Cardiac fibroblast (primary cell): Measurements from ENCODE around the gene FAM8A1.

ENCODE experiments used
- DNase-seq, 2 donors: peaks; one replicate each; pipeline versions ENCODE4 v3.0.0 to v3.0.0-alpha.2; 2010; ENCODE audit warnings: low read depth in 2 of 2
- H3K4me3 ChIP-seq, 2 donors: replicated peaks in 1 of 2; 1 replicate in 1 of 2; 2 replicates in 1 of 2; pipeline ENCODE4 v1.5.1; 2011; ENCODE audit warnings: low read depth in 2 of 2, low read length in 2 of 2, mild to moderate bottlenecking in 2 of 2, moderate library complexity in 1 of 2
- TF ChIP-seq, protein P1 (sequence below): IDR thresholded peaks from one replicate; pipeline ENCODE4 v1.5.1; 2011; ENCODE audit warnings: low read depth, mild to moderate bottlenecking, low read length, inconsistent platforms

Gene FAM8A1

DNA sequence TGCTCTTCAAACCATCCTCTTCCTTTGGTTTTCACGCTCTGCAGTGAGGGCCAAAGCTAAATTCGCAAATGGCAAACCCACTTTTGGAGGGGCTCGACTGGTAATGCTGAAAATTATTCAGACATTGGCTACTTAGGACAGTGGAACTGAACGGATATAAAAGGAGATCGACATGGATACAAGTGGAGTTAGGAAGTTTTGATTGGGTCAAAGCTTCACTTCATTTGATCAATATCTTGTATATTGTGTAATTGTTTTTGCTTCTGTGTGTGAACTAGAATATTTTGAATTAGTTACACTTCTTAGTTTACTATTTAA lies 1.2 kb downstream of the FAM8A1 start:
- peak overlapping the region; percentile 81 to 83 for H3K4me3 ChIP-seq
- TF ChIP-seq, protein P1, sequence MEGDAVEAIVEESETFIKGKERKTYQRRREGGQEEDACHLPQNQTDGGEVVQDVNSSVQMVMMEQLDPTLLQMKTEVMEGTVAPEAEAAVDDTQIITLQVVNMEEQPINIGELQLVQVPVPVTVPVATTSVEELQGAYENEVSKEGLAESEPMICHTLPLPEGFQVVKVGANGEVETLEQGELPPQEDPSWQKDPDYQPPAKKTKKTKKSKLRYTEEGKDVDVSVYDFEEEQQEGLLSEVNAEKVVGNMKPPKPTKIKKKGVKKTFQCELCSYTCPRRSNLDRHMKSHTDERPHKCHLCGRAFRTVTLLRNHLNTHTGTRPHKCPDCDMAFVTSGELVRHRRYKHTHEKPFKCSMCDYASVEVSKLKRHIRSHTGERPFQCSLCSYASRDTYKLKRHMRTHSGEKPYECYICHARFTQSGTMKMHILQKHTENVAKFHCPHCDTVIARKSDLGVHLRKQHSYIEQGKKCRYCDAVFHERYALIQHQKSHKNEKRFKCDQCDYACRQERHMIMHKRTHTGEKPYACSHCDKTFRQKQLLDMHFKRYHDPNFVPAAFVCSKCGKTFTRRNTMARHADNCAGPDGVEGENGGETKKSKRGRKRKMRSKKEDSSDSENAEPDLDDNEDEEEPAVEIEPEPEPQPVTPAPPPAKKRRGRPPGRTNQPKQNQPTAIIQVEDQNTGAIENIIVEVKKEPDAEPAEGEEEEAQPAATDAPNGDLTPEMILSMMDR: no peak
- DNase-seq: peak in 1 of 2 donors; percentile 8

- no peak for DNase-seq
- TF ChIP-seq, protein P1: no peak
- no peak overlapping the region for H3K4me3 ChIP-seq
These were observed 2.8 kb downstream of the FAM8A1 start for GRCh38 chr6:17602888-17603287.

GRCh38 chr6:17606606-17607005 lies 6.5 kb downstream of the FAM8A1 start:
- no peak for DNase-seq
- TF ChIP-seq, protein P1: no peak
- H3K4me3 ChIP-seq: no peak overlapping the region

- DNase-seq: no peak
- TF ChIP-seq, protein P1: no peak
- no peak overlapping the region for H3K4me3 ChIP-seq
These were observed 10.7 kb downstream of the FAM8A1 start for GRCh38 chr6:17610835-17611234.

DNA sequence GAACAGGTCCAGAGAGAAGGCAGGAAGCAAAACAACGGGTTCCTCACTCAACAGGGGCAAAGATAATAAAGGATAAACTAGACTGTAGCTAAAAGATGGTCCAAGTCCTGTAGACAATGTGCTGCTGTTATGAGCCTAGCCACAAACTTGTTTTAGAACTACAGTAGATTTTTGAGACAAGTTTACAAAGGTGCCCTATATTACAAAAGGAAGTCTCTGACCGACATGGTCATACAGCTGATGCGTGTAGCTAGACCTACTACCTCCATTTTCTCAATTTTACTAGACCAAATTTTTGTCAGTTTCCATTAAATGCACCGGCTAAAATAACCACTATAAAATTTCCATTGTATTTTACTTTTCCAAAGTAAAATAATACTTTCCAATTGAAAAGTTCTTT lies 11.9 kb downstream of the FAM8A1 start:
- TF ChIP-seq, protein P1: no peak
- DNase-seq: no peak
- H3K4me3 ChIP-seq: no peak overlapping the region

- no peak for DNase-seq
- H3K4me3 ChIP-seq: no peak overlapping the region
- TF ChIP-seq, protein P1: no peak
These were observed 15.7 kb downstream of the FAM8A1 start for GRCh38 chr6:17615794-17616193.

GRCh38 chr6:17621003-17621402 lies 20.9 kb downstream of the FAM8A1 start:
- TF ChIP-seq, protein P1: no peak
- no peak for DNase-seq
- H3K4me3 ChIP-seq: no peak overlapping the region
